Measurements from ENCODE around the gene BOD1L1. TPM values are rescaled to one million over a fixed set of nuclear protein-coding genes. Genes with fewer than 3 reads are reported as not detected.
A peak's percentile ranks its signal among the peaks of the same experiment; 100 is the strongest.

Gene BOD1L1
- total and polyA plus RNA-seq, 8 donors, result 6.5 to 18.4 (median 10.7) TPM

- Histone ChIP-seq H3K4me3 (no peak overlapping the region), H3K4me1 (no peaks in the 10 kb centered on the region), H3K36me3 (no peaks in the 10 kb centered on the region), H3K27me3 (peaks cover 0 to 67% (median 6%) of the 10 kb centered on the region in 4 donors), H3K9me3 (no peaks in the 10 kb centered on the region), H3K27ac (no peak overlapping the region)
- 9 to 13% methylated on average over 5 of the region's 5 CpGs for WGBS, 2 donors
- no peak for ATAC-seq
- FAIRE-seq, result no peak
- DNase-seq, result no peak
- TF ChIP-seq CTCF (IDR thresholded peaks at IDR 0.05), result no peak
- intact Hi-C loops (cut with DNase I), result no loop called here
These were observed 98.8 kb downstream of the BOD1L1 start for GRCh38 chr4:13528821-13529127.

- Histone ChIP-seq H3K9me3 (no peaks in the 10 kb centered on the region), H3K4me3 (no peak overlapping the region), H3K4me1 (no peaks in the 10 kb centered on the region), H3K36me3 (no peaks in the 10 kb centered on the region), H3K27ac (no peak overlapping the region), H3K27me3 (peaks cover 0 to 68% (median 5%) of the 10 kb centered on the region in 4 donors)
- ATAC-seq, result peak in 1 of 4 donors; percentile 11
- TF ChIP-seq CTCF (IDR thresholded peaks at IDR 0.05), result no peak
- intact Hi-C loops (cut with DNase I), result no loop called here
- DNase-seq, result peak in 1 of 6 donors; percentile 36
- 5 to 7% methylated on average over 33 to 35 of the region's 35 CpGs for WGBS, 2 donors
- FAIRE-seq, result no peak
These were observed 99.3 kb downstream of the BOD1L1 start for GRCh38 chr4:13527981-13528820.

GRCh38 chr4:13527192-13527980 lies 100.1 kb downstream of the BOD1L1 start:
- TF ChIP-seq CTCF (IDR thresholded peaks at IDR 0.05), result no peak
- Histone ChIP-seq H3K27ac (no peak overlapping the region), H3K4me1 (no peaks in the 10 kb centered on the region), H3K9me3 (no peaks in the 10 kb centered on the region), H3K4me3 (no peak overlapping the region), H3K27me3 (peaks cover 0 to 72% (median 5%) of the 10 kb centered on the region in 4 donors), H3K36me3 (no peaks in the 10 kb centered on the region)
- peak in 1 of 6 donors; percentile 37 for DNase-seq
- intact Hi-C loops (cut with DNase I), result no loop called here
- FAIRE-seq, result no peak
- no peak for ATAC-seq
- 4% methylated on average over 45 to 46 of the region's 46 CpGs for WGBS, 2 donors

GRCh38 chr4:13526658-13527057 lies 100.9 kb downstream of the BOD1L1 start:
- no peaks in the 10 kb centered on the region for H3K36me3 ChIP-seq
- WGBS, 2 donors, result 27 to 36% methylated on average over 3 of the region's 3 CpGs
- intact Hi-C loops (cut with DNase I), result no loop called here
- FAIRE-seq (no peak), ATAC-seq (no peak), DNase-seq (no peak)
- peaks cover 0 to 70% (median 9%) of the 10 kb centered on the region in 4 donors for H3K27me3 ChIP-seq
- no peaks in the 10 kb centered on the region for H3K9me3 ChIP-seq
- no peak overlapping the region for H3K27ac ChIP-seq
- no peaks in the 10 kb centered on the region for H3K4me1 ChIP-seq
- H3K4me3 ChIP-seq, result no peak overlapping the region
- no peak for TF ChIP-seq CTCF (IDR thresholded peaks at IDR 0.05)

Data from pancreas (tissue), 10 donors.